ENCODE measurements around the gene RFX3.

DNA sequence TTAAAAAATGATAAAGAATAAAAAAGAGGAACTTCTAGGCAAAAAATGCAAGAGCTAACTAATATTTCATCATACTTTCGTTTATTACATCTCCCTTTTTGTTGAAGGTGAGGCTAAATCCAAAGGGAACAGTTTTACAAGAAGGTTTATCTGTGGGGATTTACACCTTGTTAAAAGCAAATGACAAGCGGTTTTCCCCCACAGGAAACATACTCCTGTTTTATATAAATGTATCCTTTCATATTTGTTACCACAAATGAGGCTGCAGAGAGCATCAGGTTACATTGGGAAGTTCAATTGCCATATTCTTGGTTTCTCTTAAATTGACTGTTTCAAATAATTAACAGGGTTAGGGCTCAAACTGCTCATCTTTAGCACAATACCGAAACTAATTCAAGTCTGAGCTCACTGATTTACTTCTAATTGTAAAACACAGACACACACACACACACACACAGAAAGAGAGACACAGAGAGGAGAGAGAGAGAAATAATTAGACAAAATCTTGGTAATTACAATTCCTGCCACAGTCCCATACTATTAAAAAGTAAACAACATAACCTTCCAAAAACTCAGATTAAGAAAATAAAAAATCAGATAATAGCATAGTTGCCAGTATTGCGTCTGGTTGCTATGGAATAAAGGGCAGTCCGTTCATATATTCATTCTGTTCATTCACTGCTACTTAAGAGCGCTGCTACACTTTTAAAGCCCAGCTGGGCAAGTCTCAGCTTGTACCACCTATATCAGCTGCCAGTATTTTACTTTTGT, 17.1 kb downstream of the RFX3 start:
- TF ChIP-seq CTCF (IDR thresholded peaks at IDR 0.05; ENCODE audit: insufficient read depth, low read depth, low read length) (no peak), EZH2 (IDR thresholded peaks at IDR 0.05; ENCODE audit: insufficient read depth, low read length) (no peak)

All from astrocyte (in vitro differentiated cells and primary cell).